Ishikawa (cell line): Measurements from ENCODE around the gene GNB1L.

Source experiments
- CEBPB ChIP-seq: IDR thresholded peaks from 2 replicates; pipeline ENCODE4 v1.6.1; 2012
- CREB1 ChIP-seq: IDR thresholded peaks from 2 replicates; pipeline ENCODE4 v1.6.1; 2012; ENCODE audit warnings: low read depth
- EGR1 ChIP-seq: IDR thresholded peaks from 2 replicates; pipeline ENCODE4 v1.6.1; 2012
- EP300 ChIP-seq: IDR thresholded peaks from 2 replicates; pipeline ENCODE4 v1.6.1; 2012; ENCODE audit warnings: borderline replicate concordance
- FOXM1 ChIP-seq: IDR thresholded peaks from 2 replicates; pipeline ENCODE4 v1.6.1; 2012; ENCODE audit warnings: low read depth, borderline replicate concordance
- NFIC ChIP-seq: IDR thresholded peaks from 2 replicates; pipeline ENCODE4 v1.6.1; 2012
- RAD21 ChIP-seq: IDR thresholded peaks from 2 replicates; pipeline ENCODE4 v1.6.1; 2012; ENCODE audit warnings: low read depth
- TAF1 ChIP-seq: IDR thresholded peaks from 2 replicates; pipeline ENCODE4 v1.6.1; 2012; ENCODE audit warnings: low read depth, mild to moderate bottlenecking
- TCF12 ChIP-seq: IDR thresholded peaks from 2 replicates; pipeline ENCODE4 v1.6.1; 2012; ENCODE audit warnings: low read depth
- TEAD4 ChIP-seq: IDR thresholded peaks from 2 replicates; pipeline ENCODE4 v1.6.1; 2012
- USF1 ChIP-seq: IDR thresholded peaks from 2 replicates; pipeline ENCODE4 v1.6.1; 2012
- YY1 ChIP-seq: IDR thresholded peaks from 2 replicates; pipeline ENCODE4 v1.6.1; 2012; ENCODE audit warnings: low read depth
- ZBTB7A ChIP-seq: IDR thresholded peaks from 2 replicates; pipeline ENCODE4 v1.6.1; 2012; ENCODE audit warnings: low read depth
- TF ChIP-seq, protein P1 (sequence below): IDR thresholded peaks from 2 replicates; pipeline ENCODE4 v1.6.1; 2012
- TF ChIP-seq, protein P2 (sequence below): IDR thresholded peaks from 2 replicates; pipeline ENCODE4 v1.6.1; 2012; ENCODE audit warnings: low read depth, mild to moderate bottlenecking

The GNB1L gene

DNA sequence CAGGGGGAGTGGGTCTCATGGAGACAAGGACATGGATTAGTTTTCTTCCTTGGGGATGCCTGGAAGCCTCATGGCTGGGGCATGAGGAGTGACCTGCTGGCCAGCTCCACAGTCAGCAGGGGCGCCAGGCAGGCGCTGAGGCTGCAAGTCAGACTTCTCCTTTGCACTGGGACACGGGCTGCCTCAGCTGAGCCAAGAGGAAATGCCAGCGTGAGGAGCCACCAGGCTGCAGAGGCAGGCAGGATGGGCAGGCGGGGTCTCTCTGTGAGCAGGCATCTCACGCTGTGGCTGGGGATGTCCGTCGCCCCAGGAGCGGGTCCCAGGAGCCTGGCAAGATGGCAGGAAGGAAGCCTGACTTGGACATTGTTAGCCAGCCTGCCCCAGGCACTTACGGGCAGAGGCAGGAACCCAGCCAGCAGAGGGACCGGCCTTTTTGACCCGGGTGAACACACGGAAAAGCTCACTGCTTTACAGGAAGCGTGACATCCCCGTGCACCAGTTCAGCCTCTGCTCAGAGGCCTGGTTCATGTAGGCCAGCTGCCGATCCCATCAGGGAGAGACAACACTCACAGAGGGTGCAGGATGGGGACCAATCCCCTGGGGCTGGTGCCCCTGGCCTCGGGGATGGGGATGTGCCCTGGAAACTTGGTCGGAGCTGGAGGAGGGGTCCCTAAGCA, 10.2 kb downstream of the GNB1L start:
- TF ChIP-seq ZBTB7A (no peak), NFIC (no peak), CREB1 (no peak), CEBPB (no peak), EP300 (no peak), EGR1 (no peak), FOXM1 (no peak), TEAD4 (no peak), TCF12 (no peak), TAF1 (no peak), USF1 (no peak), YY1 (no peak), RAD21 (no peak)
- TF ChIP-seq, protein P1, sequence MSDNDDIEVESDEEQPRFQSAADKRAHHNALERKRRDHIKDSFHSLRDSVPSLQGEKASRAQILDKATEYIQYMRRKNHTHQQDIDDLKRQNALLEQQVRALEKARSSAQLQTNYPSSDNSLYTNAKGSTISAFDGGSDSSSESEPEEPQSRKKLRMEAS = no peak
- TF ChIP-seq, protein P2, sequence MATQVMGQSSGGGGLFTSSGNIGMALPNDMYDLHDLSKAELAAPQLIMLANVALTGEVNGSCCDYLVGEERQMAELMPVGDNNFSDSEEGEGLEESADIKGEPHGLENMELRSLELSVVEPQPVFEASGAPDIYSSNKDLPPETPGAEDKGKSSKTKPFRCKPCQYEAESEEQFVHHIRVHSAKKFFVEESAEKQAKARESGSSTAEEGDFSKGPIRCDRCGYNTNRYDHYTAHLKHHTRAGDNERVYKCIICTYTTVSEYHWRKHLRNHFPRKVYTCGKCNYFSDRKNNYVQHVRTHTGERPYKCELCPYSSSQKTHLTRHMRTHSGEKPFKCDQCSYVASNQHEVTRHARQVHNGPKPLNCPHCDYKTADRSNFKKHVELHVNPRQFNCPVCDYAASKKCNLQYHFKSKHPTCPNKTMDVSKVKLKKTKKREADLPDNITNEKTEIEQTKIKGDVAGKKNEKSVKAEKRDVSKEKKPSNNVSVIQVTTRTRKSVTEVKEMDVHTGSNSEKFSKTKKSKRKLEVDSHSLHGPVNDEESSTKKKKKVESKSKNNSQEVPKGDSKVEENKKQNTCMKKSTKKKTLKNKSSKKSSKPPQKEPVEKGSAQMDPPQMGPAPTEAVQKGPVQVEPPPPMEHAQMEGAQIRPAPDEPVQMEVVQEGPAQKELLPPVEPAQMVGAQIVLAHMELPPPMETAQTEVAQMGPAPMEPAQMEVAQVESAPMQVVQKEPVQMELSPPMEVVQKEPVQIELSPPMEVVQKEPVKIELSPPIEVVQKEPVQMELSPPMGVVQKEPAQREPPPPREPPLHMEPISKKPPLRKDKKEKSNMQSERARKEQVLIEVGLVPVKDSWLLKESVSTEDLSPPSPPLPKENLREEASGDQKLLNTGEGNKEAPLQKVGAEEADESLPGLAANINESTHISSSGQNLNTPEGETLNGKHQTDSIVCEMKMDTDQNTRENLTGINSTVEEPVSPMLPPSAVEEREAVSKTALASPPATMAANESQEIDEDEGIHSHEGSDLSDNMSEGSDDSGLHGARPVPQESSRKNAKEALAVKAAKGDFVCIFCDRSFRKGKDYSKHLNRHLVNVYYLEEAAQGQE = no peak

DNA sequence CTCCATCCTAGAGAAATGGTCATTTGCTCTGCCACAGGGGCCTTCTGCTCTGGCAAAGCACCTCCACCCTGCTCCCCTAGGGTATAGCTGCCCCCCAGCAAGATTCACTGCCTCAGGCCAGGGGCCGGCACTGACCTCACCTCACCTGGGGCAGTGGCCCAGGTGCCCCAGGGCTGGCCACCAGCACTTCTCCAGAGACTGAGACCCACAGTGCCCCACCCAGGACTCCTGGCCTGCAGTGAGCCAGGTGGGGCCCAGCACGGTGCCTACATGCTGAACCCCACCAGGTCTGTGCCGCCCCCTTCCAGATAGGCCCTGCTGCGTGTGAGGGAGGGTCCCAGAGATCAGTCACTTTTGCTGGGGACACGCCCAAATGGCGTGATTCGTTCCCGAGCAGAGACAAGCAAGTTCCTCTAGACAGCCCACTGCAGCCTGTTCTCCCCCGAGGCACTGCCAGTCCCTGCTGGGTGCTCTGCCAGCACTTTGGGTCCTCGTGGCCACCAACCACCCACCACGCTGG, 10.8 kb downstream of the GNB1L start:
- TF ChIP-seq CREB1 (no peak), ZBTB7A (no peak), EP300 (no peak), TAF1 (no peak), TEAD4 (no peak), FOXM1 (no peak), USF1 (no peak), YY1 (no peak), EGR1 (no peak)

DNA sequence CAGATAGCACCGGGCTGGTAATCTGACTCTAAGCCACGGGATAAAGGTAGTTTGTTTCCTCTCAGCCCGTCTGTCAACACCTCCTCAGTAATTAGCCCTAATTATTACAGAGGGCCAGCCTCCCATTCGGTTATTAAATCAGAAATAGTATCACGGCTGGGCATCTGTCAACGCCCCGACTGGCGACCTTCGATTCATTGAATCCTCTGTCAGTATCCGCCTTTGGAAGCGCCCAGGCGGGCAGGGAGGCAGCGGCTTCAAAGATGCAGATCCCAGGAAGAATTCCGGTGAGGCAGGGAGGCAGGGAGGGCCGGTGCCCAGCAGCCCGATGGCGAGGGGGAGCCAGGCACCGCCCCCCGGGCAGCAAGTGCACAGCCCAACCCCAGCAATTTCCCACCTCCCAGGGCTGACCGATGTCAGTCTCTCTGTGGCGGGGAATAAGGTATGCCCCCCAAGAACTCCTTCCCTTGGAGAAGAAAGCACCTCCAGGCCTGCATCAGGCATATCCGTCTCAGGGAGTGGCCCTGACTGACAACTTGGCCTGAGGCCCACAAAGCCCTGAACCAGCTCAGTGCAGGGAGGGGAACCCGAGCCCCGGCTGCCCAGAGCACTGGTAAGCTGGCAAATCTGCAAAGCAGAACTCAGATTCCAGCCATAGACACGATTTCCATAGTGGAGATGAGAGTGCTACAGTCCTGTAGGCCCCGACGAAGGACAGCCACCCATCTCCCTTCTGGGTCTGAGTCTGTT, 11.4 kb downstream of the GNB1L start:
- TF ChIP-seq NFIC (peak; percentile 64), TEAD4 (no peak), CREB1 (no peak), USF1 (no peak), RAD21 (no peak)

DNA sequence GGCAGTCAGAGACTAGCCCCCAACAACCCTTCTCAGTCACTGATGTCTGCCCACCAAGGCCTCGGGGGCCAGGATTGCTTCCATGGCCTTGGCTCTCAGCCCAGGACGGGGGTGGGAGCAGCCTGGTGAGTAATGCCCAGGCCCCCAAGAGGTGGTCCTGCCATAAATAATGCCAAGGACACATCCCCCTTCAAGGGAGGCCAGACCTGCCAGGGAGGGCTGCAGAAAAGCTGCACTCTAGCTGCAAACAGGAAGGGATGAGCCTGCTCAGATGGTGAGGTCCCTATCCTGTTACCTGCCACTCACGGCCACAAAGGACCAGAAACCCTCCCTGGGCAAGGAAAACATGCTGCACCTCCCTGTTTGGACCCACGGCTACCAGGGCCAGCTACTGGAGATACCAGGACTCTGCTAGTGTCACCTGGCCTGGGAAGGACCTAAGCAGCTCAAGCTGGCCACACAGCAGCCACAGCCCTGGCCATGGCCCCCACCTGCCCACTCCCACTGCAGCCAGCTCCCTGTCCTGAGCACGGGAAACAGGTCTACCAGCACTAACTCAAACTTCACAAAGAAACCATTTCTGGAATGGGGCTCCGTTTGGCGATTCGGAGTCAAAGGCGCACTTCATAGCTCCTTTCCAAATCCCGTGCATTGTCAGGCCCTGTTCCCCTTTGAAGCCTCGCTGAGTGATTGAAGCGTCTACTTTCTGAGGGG, 12.1 kb downstream of the GNB1L start:
- TF ChIP-seq USF1 = no peak

GRCh38 chr22:19841641-19842392, 12.9 kb downstream of the GNB1L start:
- TF ChIP-seq TAF1 = no peak
- no peak for TF ChIP-seq TCF12
- peak; percentile 14; the same call in 1 of the 2 replicates for TF ChIP-seq RAD21

DNA sequence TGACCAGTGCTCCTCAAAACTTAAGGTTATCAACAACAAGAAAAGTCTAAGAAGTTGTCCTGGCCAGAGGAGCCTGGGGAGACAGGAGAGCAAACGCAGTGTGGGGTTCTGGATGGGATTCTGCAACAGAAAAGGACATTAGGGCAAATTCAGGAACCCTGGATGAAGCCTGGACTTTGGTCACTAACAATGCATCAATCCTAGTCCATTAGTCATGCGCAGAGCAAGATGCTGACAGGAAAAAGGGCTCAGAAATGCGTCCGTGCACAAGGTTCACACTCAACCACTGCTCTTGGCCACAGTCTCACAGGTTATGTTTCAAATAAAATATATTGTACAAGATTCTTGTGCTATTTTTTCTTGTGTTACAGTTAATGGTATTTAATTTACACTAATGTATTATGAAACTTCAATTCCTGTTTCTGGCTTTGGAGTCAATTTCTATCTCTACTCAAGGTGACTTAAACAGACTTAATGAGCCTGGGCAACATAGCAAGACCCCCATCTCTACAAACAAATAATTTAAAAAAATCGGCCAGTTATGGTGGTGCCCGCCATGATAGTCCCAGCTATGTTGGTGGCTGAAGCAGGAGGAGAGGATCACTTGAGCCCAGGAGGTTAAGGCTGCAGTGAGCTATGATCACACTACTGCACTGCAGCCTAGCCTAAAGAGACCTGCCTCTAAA, 13.6 kb downstream of the GNB1L start:
- TF ChIP-seq CREB1 (no peak), CEBPB (no peak), TEAD4 (no peak), FOXM1 (no peak), TCF12 (no peak), NFIC (no peak), YY1 (no peak), USF1 (no peak), EP300 (no peak), TAF1 (no peak), EGR1 (no peak), RAD21 (no peak), ZBTB7A (no peak)
- TF ChIP-seq, protein P1 = no peak
- TF ChIP-seq, protein P2 = no peak
